Neural cell (in vitro differentiated cells): ENCODE data around the gene SEC23A. TPM values are rescaled to one million over a fixed set of nuclear protein-coding genes. Genes with fewer than 3 reads are reported as not detected.

Source experiments
- polyA plus RNA-seq: library from polyadenylated mRNA; depleted of rRNA; stranded (reverse); fragments of >200 nt; gene quantifications from 2 replicates; pipeline ENCODE4 v1.2.3, GENCODE V29; 2014
- small RNA-seq, 3 experiments: library from RNA; depleted of rRNA; stranded (forward); fragments of <200 nt; gene quantifications; one replicate each; pipeline ENCODE3, GENCODE V24; 2012

The SEC23A gene
- polyA plus RNA-seq, 1 donor from 2014 or later, result 107 TPM

Small RNA genes lying within 50 kb of the gene (small RNA-seq; reads per million reads assigned to genes)
- gene AL109628.1, result 0 reads per million in 3 experiments
- 0 to 1.2 (median 0) reads per million in 3 experiments for gene RF00019

Other genes with a start within 250 kb of the SEC23A start
- gene GEMIN2, start 11.1 kb upstream of the SEC23A start, polyA plus RNA-seq, result 88.1 and 88.2 TPM in 2 replicates
- 99.2 and 112 TPM in 2 replicates for gene TRAPPC6B, start 67.1 kb upstream of the SEC23A start, polyA plus RNA-seq
- gene PNN, start 72.0 kb upstream of the SEC23A start, polyA plus RNA-seq, result 85.8 and 89.4 TPM in 2 replicates
- 12.3 and 17.7 TPM in 2 replicates for gene MIA2, start 130.7 kb upstream of the SEC23A start, polyA plus RNA-seq